WI38 (cell line): ENCODE measurements around the gene IGFL4.

Experiments
- H3K4me3 ChIP-seq: 2 replicates; pipeline ENCODE4 v1.5.1; 2011; ENCODE audit warnings: low read depth, mild to moderate bottlenecking, control low read depth, low read length
- CTCF ChIP-seq: IDR thresholded peaks from 2 replicates; pipeline ENCODE4 v1.5.1; 2012; ENCODE audit warnings: low read depth, mild to moderate bottlenecking, control low read depth, low read length

IGFL4 gene

GRCh38 chr19:46063201-46063600 lies 22.4 kb upstream of the IGFL4 start:
- H3K4me3 ChIP-seq, result no peak overlapping the region

GRCh38 chr19:46060012-46060411 lies 19.2 kb upstream of the IGFL4 start:
- no peak for TF ChIP-seq CTCF
- H3K4me3 ChIP-seq, result no peak overlapping the region

More at GRCh38 chr19:46063201-46063600, 22.4 kb upstream of the IGFL4 start:
- TF ChIP-seq CTCF, result no peak

DNA sequence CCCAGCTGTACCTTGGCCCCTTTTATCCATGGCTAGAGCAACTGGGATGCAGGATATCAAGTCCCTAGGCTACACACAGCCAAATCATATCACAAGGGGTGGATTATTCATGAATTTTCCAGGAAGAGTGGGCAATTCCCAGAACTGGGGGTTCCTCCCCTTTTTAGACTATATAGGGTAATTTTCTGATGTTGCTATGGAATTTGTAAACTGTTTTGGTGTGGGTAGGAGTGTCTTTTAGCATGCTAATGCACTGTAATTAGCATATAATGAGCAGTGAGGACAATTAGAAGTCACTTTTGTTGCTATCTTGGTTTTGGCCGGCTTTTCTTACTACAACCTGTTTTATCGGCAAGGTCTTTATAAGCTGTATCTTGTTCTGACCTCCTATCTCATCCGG lies 18.0 kb upstream of the IGFL4 start:
- no peak for TF ChIP-seq CTCF
- no peak overlapping the region for H3K4me3 ChIP-seq

DNA sequence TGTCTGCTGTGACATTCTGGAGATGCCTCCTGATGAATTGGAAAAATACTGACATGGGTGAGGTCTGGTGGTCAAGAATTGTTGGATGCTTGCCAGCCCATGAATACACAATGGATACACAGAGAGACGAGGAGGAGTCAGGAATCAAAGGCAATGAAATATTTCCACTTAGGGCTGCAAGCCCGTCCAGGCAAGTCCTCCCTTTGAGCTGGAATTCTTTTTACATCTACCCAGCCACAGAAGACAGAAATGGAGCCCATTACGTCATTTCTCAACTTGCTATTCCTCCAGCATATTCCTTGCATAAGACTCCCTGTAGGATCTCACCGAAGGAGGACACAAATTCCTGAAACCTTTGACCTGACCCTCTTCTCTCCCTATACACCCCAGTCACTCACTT lies 15.7 kb upstream of the IGFL4 start:
- no peak for TF ChIP-seq CTCF
- no peak overlapping the region for H3K4me3 ChIP-seq

DNA sequence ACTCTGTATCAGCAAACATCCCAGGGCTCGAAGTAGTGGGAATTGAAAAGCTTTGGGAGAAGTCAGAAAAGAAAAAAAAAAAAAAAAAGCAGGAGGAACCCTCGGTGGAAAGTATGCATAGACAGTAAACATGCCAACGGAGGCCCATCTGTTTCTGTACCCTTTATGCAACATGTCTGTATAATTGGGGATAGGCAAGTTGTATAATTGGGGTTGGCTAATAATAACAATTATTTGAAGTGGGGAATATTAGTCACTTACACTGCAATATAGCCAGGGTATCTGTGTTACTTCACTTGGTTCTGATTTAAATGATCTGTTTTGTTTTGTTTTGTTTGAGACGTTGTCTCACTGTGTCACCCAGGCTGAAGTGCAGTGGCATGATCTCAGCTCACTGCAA lies 12.1 kb upstream of the IGFL4 start:
- no peak overlapping the region for H3K4me3 ChIP-seq
- no peak for TF ChIP-seq CTCF

GRCh38 chr19:46049597-46049996 lies 8.8 kb upstream of the IGFL4 start:
- TF ChIP-seq CTCF, result no peak
- H3K4me3 ChIP-seq, result no peak overlapping the region

DNA sequence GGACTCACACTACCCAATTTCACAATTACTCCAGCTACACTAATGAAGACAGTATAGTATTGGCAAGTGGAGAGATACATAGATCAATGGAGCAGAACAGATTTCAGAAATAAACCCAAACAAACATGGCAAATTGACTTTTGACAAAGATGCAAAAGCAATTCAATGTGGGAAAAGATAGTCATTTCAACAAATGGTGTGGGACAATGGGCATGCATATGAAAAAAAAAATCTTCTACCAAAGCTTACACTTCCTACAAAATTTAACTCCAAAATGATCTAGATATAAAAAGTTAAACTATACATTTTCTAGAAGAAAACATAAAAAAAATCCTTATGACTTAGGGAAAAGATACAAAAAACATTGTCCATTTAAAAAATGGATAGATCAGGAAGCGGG lies 2.7 kb upstream of the IGFL4 start:
- no peak for TF ChIP-seq CTCF
- no peak overlapping the region for H3K4me3 ChIP-seq
